GM19240 (cell line): ENCODE measurements around the gene NEDD4L.

ENCODE experiments used
- DNase-seq: peaks from one replicate; pipeline ENCODE4 v3.0.0; 2011; ENCODE audit warnings: low spot score; ENCODE audit not compliant: insufficient read length

Gene NEDD4L

GRCh38 chr18:58310517-58310916, 266.5 kb downstream of the NEDD4L start:
- no peak for DNase-seq

- DNase-seq, result no peak
Observed at GRCh38 chr18:58311390-58311789, 267.4 kb downstream of the NEDD4L start.

GRCh38 chr18:58313491-58314032, 269.5 kb downstream of the NEDD4L start:
- no peak for DNase-seq

GRCh38 chr18:58314284-58314683, 270.3 kb downstream of the NEDD4L start:
- no peak for DNase-seq

- no peak for DNase-seq
Observed at GRCh38 chr18:58315041-58315440, 271.0 kb downstream of the NEDD4L start.

GRCh38 chr18:58315739-58316215, 271.8 kb downstream of the NEDD4L start:
- DNase-seq, result no peak

- no peak for DNase-seq
Observed at GRCh38 chr18:58316396-58317342, 272.6 kb downstream of the NEDD4L start.

- no peak for DNase-seq
Observed at GRCh38 chr18:58319719-58320118, 275.7 kb downstream of the NEDD4L start.

GRCh38 chr18:58320907-58321561, 277.0 kb downstream of the NEDD4L start:
- DNase-seq, result no peak

GRCh38 chr18:58321986-58322385, 278.0 kb downstream of the NEDD4L start:
- DNase-seq, result no peak

- DNase-seq, result no peak
Observed at GRCh38 chr18:58322464-58322863, 278.4 kb downstream of the NEDD4L start.

GRCh38 chr18:58323866-58324762, 280.1 kb downstream of the NEDD4L start:
- DNase-seq, result no peak

GRCh38 chr18:58324824-58325480, 280.9 kb downstream of the NEDD4L start:
- no peak for DNase-seq

- DNase-seq, result no peak
Observed at GRCh38 chr18:58325494-58325893, 281.5 kb downstream of the NEDD4L start.

- no peak for DNase-seq
Observed at GRCh38 chr18:58334061-58334460, 290.0 kb downstream of the NEDD4L start.

GRCh38 chr18:58335223-58335622, 291.2 kb downstream of the NEDD4L start:
- DNase-seq, result no peak

GRCh38 chr18:58335821-58336220, 291.8 kb downstream of the NEDD4L start:
- no peak for DNase-seq

GRCh38 chr18:58336605-58337004, 292.6 kb downstream of the NEDD4L start:
- DNase-seq, result no peak

GRCh38 chr18:58337285-58337684, 293.3 kb downstream of the NEDD4L start:
- no peak for DNase-seq

GRCh38 chr18:58337686-58338085, 293.7 kb downstream of the NEDD4L start:
- DNase-seq, result no peak

- DNase-seq, result no peak
Observed at GRCh38 chr18:58338141-58338540, 294.1 kb downstream of the NEDD4L start.
